Stomach (tissue), 9 donors: ENCODE results near the gene IPO7. TPM values are rescaled to one million over a fixed set of nuclear protein-coding genes. Genes with fewer than 3 reads are reported as not detected.

Source experiments
- DNase-seq, 2 donors: peaks; one replicate each; pipeline versions ENCODE4 v3.0.0 to v3.0.0-alpha.2; 2013 to 2019
- H3K27ac ChIP-seq, 5 donors: fragments of 200-600 bp in 4 of 5; sonication (generic) in 4 of 5; one replicate each; pipeline ENCODE4 v1.5.1; 2013 to 2019; ENCODE audit warnings: mild to moderate bottlenecking in 1 of 5, moderate library complexity in 1 of 5
- H3K27me3 ChIP-seq, 3 donors: fragments of 200-600 bp; sonication (generic); one replicate each; pipeline ENCODE4 v1.5.1; 2017 to 2019; ENCODE audit warnings: mixed run types in 1 of 3
- H3K36me3 ChIP-seq, 4 donors: fragments of 200-600 bp; sonication (generic); 1 replicate in 3 of 4; 2 replicates in 1 of 4; pipeline ENCODE4 v1.5.1; 2016 to 2019
- H3K4me1 ChIP-seq, 4 donors: fragments of 200-600 bp; sonication (generic); one replicate each; pipeline ENCODE4 v1.5.1; 2016 to 2019
- H3K4me3 ChIP-seq, 4 donors: fragments of 200-600 bp; sonication (generic) in 3 of 4; one replicate each; pipeline ENCODE4 v1.5.1; 2016 to 2019; ENCODE audit warnings: mild to moderate bottlenecking in 1 of 4
- H3K9me3 ChIP-seq, 4 donors: fragments of 200-600 bp; sonication (generic); one replicate each; pipeline ENCODE4 v1.5.1; 2016 to 2019
- CTCF ChIP-seq, 7 experiments: fragments of 450-650 bp in 4 of 7; fragments of 200-600 bp in 3 of 7; sonication (generic) in 3 of 7; IDR thresholded peaks; one replicate each; pipeline ENCODE4 v1.5.1; 2016 to 2019; ENCODE audit warnings: antibody characterized with exemption in 7 of 7, control low read depth in 2 of 7, mild to moderate bottlenecking in 1 of 7
- EP300 ChIP-seq: sonication (generic); formaldehyde crosslinking; IDR thresholded peaks from one replicate; pipeline ENCODE4 v1.6.1; 2017; ENCODE audit warnings: antibody characterized with exemption
- POLR2A ChIP-seq, 4 donors: fragments of 450-650 bp; IDR thresholded peaks; one replicate each; pipeline ENCODE4 v1.6.1; 2016; ENCODE audit warnings: antibody characterized with exemption in 4 of 4, control low read depth in 2 of 4, mild to moderate bottlenecking in 1 of 4, moderate library complexity in 1 of 4
- POLR2AphosphoS5 ChIP-seq, 3 donors: sonication (generic); formaldehyde crosslinking; IDR thresholded peaks; one replicate each; pipeline ENCODE4 v1.6.1; 2016; ENCODE audit warnings: antibody characterized with exemption in 3 of 3
- WGBS, 5 donors: extraction: QIAGEN DNeasy Blood & Tissue Kit in 3 of 5; methylation state at CpG; one replicate each; pipeline versions ENCODE4 v1.1.5 to v1.1.7; 2013 to 2018; 5-methylcytosine and 5-hydroxymethylcytosine counted together
- intact Hi-C: fragments of 100-400 bp; cut with DNase I; formaldehyde crosslinking; loops from one replicate; pipeline ENCODE4 v1.15.1; 2023; ENCODE audit warnings: low total_unique reads
- polyA plus RNA-seq, 3 donors: library from polyadenylated mRNA; stranded (reverse); fragments of 200-250 nt; gene quantifications; one replicate each; pipeline ENCODE4 v1.2.3, GENCODE V29; 2013
- total RNA-seq, 5 donors: library from RNA; depleted of rRNA; stranded (reverse); fragments of >200 nt; gene quantifications; one replicate each; pipeline versions ENCODE4 v1.1.0 to v1.2.3, GENCODE V29; 2014 to 2016
- donor health status: healthy with polysubstance abuse.
- donor health status: Bipolar disorder and iron deficiency.
- donor health status: healthy.

The IPO7 gene
- total and polyA plus RNA-seq, 8 donors, result 23.0 to 283 (median 88.7) TPM

DNA sequence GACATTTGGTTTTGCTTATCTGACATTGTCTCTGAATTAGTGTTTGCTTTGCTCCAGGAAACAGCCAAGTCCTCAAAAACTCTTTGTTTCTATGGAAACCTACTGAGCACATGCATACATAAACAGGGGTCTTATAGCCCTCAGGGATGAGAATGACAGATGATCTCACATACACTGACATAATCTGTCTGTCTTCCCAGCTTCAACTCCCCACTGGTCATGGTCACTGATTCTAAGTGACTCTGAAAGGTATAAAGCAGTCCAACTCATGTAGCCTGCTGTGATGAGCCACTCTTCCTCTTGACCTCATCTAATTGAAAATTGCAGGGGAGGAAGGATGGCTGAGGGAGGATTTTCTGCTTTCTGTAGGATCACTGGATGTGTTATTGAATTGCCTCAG is 89.0 kb downstream of the IPO7 start:
- TF ChIP-seq POLR2AphosphoS5 (IDR thresholded peaks at IDR 0.05) (no peak), POLR2A (IDR thresholded peaks at IDR 0.05) (no peak), EP300 (no peak), CTCF (IDR thresholded peaks at IDR 0.05) (no peak)
- H3K4me3 ChIP-seq, result no peak overlapping the region
- no peaks in the 10 kb centered on the region for H3K9me3 ChIP-seq
- intact Hi-C loops, result no loop called here
- H3K27ac ChIP-seq, result no peak overlapping the region
- H3K36me3 ChIP-seq, result peaks cover 35 to 84% (median 80%) of the 10 kb centered on the region in 4 donors
- H3K27me3 ChIP-seq, result no peaks in the 10 kb centered on the region
- DNase-seq, result no peak
- H3K4me1 ChIP-seq, result no peaks in the 10 kb centered on the region

DNA sequence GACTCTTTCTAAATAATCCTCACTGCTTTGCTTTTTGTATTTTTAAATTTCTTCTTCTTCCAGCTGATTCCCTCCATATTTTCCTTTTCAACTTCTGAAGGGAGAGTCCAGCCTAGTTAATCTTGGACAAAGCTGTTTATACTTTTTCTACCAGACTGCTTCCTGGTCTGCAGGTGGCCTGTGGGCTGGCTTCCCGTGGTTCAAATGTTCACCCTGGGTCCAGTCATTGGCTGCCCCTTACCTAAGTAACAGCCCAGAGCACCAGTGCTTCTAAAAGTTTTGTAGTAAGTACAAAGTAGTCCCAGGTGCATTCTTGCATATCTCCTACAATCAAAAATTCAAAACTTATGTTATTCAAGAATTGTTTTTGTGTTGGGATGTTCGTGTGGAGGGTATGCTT is 95.4 kb downstream of the IPO7 start:
- peaks cover 37 to 99% (median 96%) of the 10 kb centered on the region in 4 donors for H3K36me3 ChIP-seq
- no peak for DNase-seq

DNA sequence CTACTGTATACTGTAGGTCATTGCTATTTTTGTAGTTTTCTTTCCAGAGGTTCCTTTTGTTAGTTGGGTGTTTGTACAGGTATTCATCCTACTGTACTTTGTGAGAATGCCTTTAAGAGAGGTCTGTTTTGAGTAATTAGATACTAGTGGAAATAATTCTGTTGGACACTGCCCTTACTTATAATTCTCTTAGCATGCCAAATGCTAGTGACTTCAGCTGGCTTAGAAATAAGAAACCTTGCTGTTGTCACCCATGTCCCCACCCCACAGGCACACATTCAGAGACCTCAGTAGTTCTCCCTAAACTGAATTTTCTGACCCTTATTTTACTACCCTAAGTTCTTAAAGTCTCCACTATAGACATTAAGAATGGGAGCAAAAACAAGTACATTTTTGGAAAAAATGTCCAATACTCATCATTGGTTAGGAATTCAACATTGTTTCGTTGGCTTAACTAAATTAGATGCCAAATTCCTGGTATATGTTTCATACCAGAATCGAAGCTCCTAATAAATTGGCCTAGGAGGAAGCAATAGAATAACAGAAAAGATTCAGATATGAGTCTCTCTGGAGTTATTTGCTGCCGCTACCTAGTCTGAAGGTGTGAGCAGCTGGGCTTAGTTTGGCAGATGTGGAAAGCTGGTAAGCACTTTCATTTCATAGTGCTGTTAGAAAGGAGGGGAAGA is 104.8 kb downstream of the IPO7 start:
- H3K9me3 ChIP-seq, result no peaks in the 10 kb centered on the region
- H3K27me3 ChIP-seq, result no peaks in the 10 kb centered on the region
- no peak for DNase-seq
- H3K36me3 ChIP-seq, result peaks cover 33 to 96% (median 87%) of the 10 kb centered on the region in 4 donors
- intact Hi-C loops, result no loop called here
- no peak overlapping the region for H3K4me3 ChIP-seq
- H3K27ac ChIP-seq, result no peak overlapping the region
- peaks cover 0 to 4% (median 0%) of the 10 kb centered on the region in 4 donors for H3K4me1 ChIP-seq
- TF ChIP-seq EP300, result no peak
- TF ChIP-seq POLR2AphosphoS5 (IDR thresholded peaks at IDR 0.05), result no peak
- TF ChIP-seq CTCF (IDR thresholded peaks at IDR 0.05), result no peak
- TF ChIP-seq POLR2A (IDR thresholded peaks at IDR 0.05), result no peak
- WGBS, 5 donors, result 84 to 90% (median 88%) methylated on average over 3 of the region's 3 CpGs

More for the DNA sequence above, 95.4 kb downstream of the IPO7 start:
- H3K27ac ChIP-seq, result no peak overlapping the region
- WGBS, 5 donors, result 59 to 76% (median 62%) methylated on average over 2 of the region's 2 CpGs
- no peaks in the 10 kb centered on the region for H3K4me1 ChIP-seq
- TF ChIP-seq POLR2A (IDR thresholded peaks at IDR 0.05) (no peak), CTCF (IDR thresholded peaks at IDR 0.05) (no peak), EP300 (no peak), POLR2AphosphoS5 (IDR thresholded peaks at IDR 0.05) (no peak)
- no peaks in the 10 kb centered on the region for H3K27me3 ChIP-seq
- intact Hi-C loops, result no loop called here
- H3K4me3 ChIP-seq, result no peak overlapping the region
- H3K9me3 ChIP-seq, result no peaks in the 10 kb centered on the region

DNA sequence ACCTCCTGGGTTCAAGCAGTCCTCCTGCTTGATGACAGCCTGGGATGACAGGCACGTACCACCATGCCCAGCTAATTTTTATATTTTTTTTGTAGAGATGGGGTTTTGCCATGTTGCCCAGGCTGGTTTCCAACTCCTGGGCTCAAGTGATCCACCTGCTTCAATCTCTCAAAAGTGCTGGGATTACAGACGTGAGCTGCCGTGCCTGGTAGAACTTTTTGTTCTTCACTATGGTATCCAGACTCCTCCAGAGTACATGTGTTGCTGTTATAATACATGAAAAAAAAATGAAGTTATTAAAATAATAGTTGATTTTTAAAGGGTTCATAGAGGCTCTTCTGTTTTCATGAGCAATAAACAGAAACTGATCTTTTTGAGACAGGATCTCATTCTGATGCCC is 105.9 kb downstream of the IPO7 start:
- H3K4me3 ChIP-seq, result no peak overlapping the region
- DNase-seq, result no peak
- intact Hi-C loops, result no loop called here
- peaks cover 40 to 96% (median 88%) of the 10 kb centered on the region in 4 donors for H3K36me3 ChIP-seq
- TF ChIP-seq POLR2A (IDR thresholded peaks at IDR 0.05), result no peak
- no peak for TF ChIP-seq POLR2AphosphoS5 (IDR thresholded peaks at IDR 0.05)
- no peak for TF ChIP-seq EP300
- no peak for TF ChIP-seq CTCF (IDR thresholded peaks at IDR 0.05)
- WGBS, 5 donors, result 93 to 98% (median 95%) methylated on average over 3 of the region's 3 CpGs
- no peak overlapping the region for H3K27ac ChIP-seq
- H3K9me3 ChIP-seq, result no peaks in the 10 kb centered on the region
- H3K27me3 ChIP-seq, result no peaks in the 10 kb centered on the region
- peaks cover 0 to 4% (median 0%) of the 10 kb centered on the region in 4 donors for H3K4me1 ChIP-seq
